ENCODE results near the gene DCAF10. TPM values are rescaled to one million over a fixed set of nuclear protein-coding genes. Genes with fewer than 3 reads are reported as not detected.
"Not testable (repeated sequence)": the region's sequence is repeated elsewhere in the genome, so short reads cannot be mapped to it uniquely, and the experiment has no call there.

The DCAF10 gene
- total and polyA plus RNA-seq, 2 donors from 2014 or later = 10.6 to 28.5 TPM

- Histone ChIP-seq H3K9me3 (ENCODE audit: control insufficient read depth in 2 of 3, insufficient read depth in 1 of 3, low read length in 3 of 3) (no peaks in the 10 kb centered on the region), H3K9ac (ENCODE audit: low read length in 3 of 3) (peak overlapping the region; percentile 37 to 85 (median 81)), H3K27me3 (ENCODE audit: control insufficient read depth, insufficient read depth, low read length) (no peaks in the 10 kb centered on the region), H3K4me3 (ENCODE audit: low read length in 3 of 3) (peak overlapping the region; percentile 64 to 94 (median 90)), H3K36me3 (ENCODE audit: control insufficient read depth in 2 of 3, insufficient read depth in 3 of 3, low read length in 3 of 3) (no peaks in the 10 kb centered on the region), H3K4me1 (ENCODE audit: control insufficient read depth in 2 of 3, insufficient read depth in 2 of 3, low read depth in 1 of 3, low read length in 3 of 3) (peaks cover 0 to 12% (median 4%) of the 10 kb centered on the region in 3 donors), H3K27ac (ENCODE audit: low read depth in 2 of 2, low read length in 2 of 2) (no peak overlapping the region)
- FAIRE-seq (no peak), DNase-seq (no peak)
- TF ChIP-seq CTCF (IDR thresholded peaks at IDR 0.05; ENCODE audit: borderline replicate concordance, extremely low read depth, insufficient read depth) = no peak
- intact Hi-C loops (cut with DNase I) = no loop called here
Observed at GRCh38 chr9:37801959-37802711, 1.5 kb downstream of the DCAF10 start.

- intact Hi-C loops (cut with DNase I) = no loop called here
- no peak overlapping the region for H3K27ac ChIP-seq (ENCODE audit: low read depth in 2 of 2, low read length in 2 of 2)
- TF ChIP-seq CTCF (IDR thresholded peaks at IDR 0.05; ENCODE audit: borderline replicate concordance, extremely low read depth, insufficient read depth) = no peak
- H3K9me3 ChIP-seq (ENCODE audit: control insufficient read depth in 2 of 3, insufficient read depth in 1 of 3, low read length in 3 of 3) = no peaks in the 10 kb centered on the region
- no peaks in the 10 kb centered on the region for H3K36me3 ChIP-seq (ENCODE audit: control insufficient read depth in 2 of 3, insufficient read depth in 3 of 3, low read length in 3 of 3)
- FAIRE-seq (no peak), DNase-seq (no peak)
- H3K27me3 ChIP-seq (ENCODE audit: control insufficient read depth, insufficient read depth, low read length) = no peaks in the 10 kb centered on the region
- H3K4me1 ChIP-seq (ENCODE audit: control insufficient read depth in 2 of 3, insufficient read depth in 2 of 3, low read depth in 1 of 3, low read length in 3 of 3) = peaks cover 0 to 12% (median 0%) of the 10 kb centered on the region in 3 donors
- H3K9ac ChIP-seq (ENCODE audit: low read length in 3 of 3) = no peak overlapping the region
- no peak overlapping the region for H3K4me3 ChIP-seq (ENCODE audit: low read length in 3 of 3)
Observed at GRCh38 chr9:37806271-37806670, 5.7 kb downstream of the DCAF10 start.

- FAIRE-seq; H3K27me3 ChIP-seq (ENCODE audit: control insufficient read depth, insufficient read depth, low read length); H3K36me3 ChIP-seq (ENCODE audit: control insufficient read depth in 2 of 3, insufficient read depth in 3 of 3, low read length in 3 of 3); H3K9me3 ChIP-seq (ENCODE audit: control insufficient read depth in 2 of 3, insufficient read depth in 1 of 3, low read length in 3 of 3); H3K4me3 ChIP-seq (ENCODE audit: low read length in 3 of 3); H3K27ac ChIP-seq (ENCODE audit: low read depth in 2 of 2, low read length in 2 of 2); DNase-seq; H3K4me1 ChIP-seq (ENCODE audit: control insufficient read depth in 2 of 3, insufficient read depth in 2 of 3, low read depth in 1 of 3, low read length in 3 of 3); H3K9ac ChIP-seq (ENCODE audit: low read length in 3 of 3); intact Hi-C loops (cut with DNase I): not testable (repeated sequence)
Observed at GRCh38 chr9:37809676-37810075, 9.1 kb downstream of the DCAF10 start.

GRCh38 chr9:37811906-37812476, 11.4 kb downstream of the DCAF10 start:
- intact Hi-C loops (cut with DNase I) = no loop called here
- DNase-seq (no peak), FAIRE-seq (no peak)
- Histone ChIP-seq H3K4me1 (ENCODE audit: control insufficient read depth in 2 of 3, insufficient read depth in 2 of 3, low read depth in 1 of 3, low read length in 3 of 3) (no peaks in the 10 kb centered on the region), H3K27ac (ENCODE audit: low read depth in 2 of 2, low read length in 2 of 2) (no peak overlapping the region), H3K36me3 (ENCODE audit: control insufficient read depth in 2 of 3, insufficient read depth in 3 of 3, low read length in 3 of 3) (no peaks in the 10 kb centered on the region), H3K4me3 (ENCODE audit: low read length in 3 of 3) (no peak overlapping the region), H3K9me3 (ENCODE audit: control insufficient read depth in 2 of 3, insufficient read depth in 1 of 3, low read length in 3 of 3) (no peaks in the 10 kb centered on the region), H3K27me3 (ENCODE audit: control insufficient read depth, insufficient read depth, low read length) (no peaks in the 10 kb centered on the region), H3K9ac (ENCODE audit: low read length in 3 of 3) (no peak overlapping the region)
- TF ChIP-seq CTCF (IDR thresholded peaks at IDR 0.05; ENCODE audit: borderline replicate concordance, extremely low read depth, insufficient read depth) = no peak

All from kidney (tissue), 14 donors.